GM12874 (cell line): ENCODE results near the gene MPL.

Experiments
- CTCF ChIP-seq: IDR thresholded peaks from 2 replicates; pipeline ENCODE4 v1.5.1; 2011; ENCODE audit warnings: low read depth, mild to moderate bottlenecking, control low read depth, low read length, moderate library complexity; ENCODE audit not compliant: insufficient read depth

MPL gene

GRCh38 chr1:43337588-43337987, at the start of gene MPL:
TSS of gene MPL (plus strand) at chr1:43337818. CDS start at chr1:43337849, 31 bp downstream.
- TF ChIP-seq CTCF, result no peak

GRCh38 chr1:43288058-43288784, 49.4 kb upstream of the MPL start:
- TF ChIP-seq CTCF, result no peak

GRCh38 chr1:43288785-43289706, 48.6 kb upstream of the MPL start:
- no peak for TF ChIP-seq CTCF

GRCh38 chr1:43292216-43292615, 45.4 kb upstream of the MPL start:
- TF ChIP-seq CTCF, result no peak

GRCh38 chr1:43292679-43293078, 44.9 kb upstream of the MPL start:
- no peak for TF ChIP-seq CTCF

- TF ChIP-seq CTCF, result no peak
Observed at GRCh38 chr1:43293176-43293575, 44.4 kb upstream of the MPL start.
